Caco-2 (cell line): ENCODE results near the gene TOR1B. TPM values are rescaled to one million over a fixed set of nuclear protein-coding genes. Genes with fewer than 3 reads are reported as not detected.

Experiments
- BruUV-seq: library from RNA; stranded (reverse); fragments of 400-500 nt; replicated peaks from 2 replicates; lab custom pipeline; 2021; lab: Mats Ljungman, UMichigan
- CTCF ChIA-PET: fragments of 300-600 bp; sonication (Branson Sonifier 250); formaldehyde crosslinking; loops from one replicate; lab custom pipeline; 2022; ENCODE audit warnings: antibody characterized with exemption; lab: Charles Lee
- POLR2A ChIA-PET: fragments of 300-600 bp; sonication (Branson Sonifier 250); formaldehyde crosslinking; loops from one replicate; lab custom pipeline; 2022; ENCODE audit warnings: antibody characterized with exemption; lab: Charles Lee
- DNase-seq, 2 experiments: peaks; one replicate each; pipeline versions ENCODE4 v3.0.0 to v3.0.0-alpha.2; 2020 to 2022
- H3K27me3 ChIP-seq: replicated peaks from 2 replicates; pipeline ENCODE4 v1.6.0; 2011; ENCODE audit warnings: low read length; ENCODE audit not compliant: control insufficient read depth, insufficient read depth
- H3K36me3 ChIP-seq: 2 replicates; pipeline ENCODE4 v1.5.1; 2011; ENCODE audit warnings: low read length; ENCODE audit not compliant: control insufficient read depth, insufficient read depth
- H3K4me1 ChIP-seq: fragments of 250-450 bp; sonication (Bioruptor Pico); 2 replicates; pipeline ENCODE4 v1.5.1; 2020; ENCODE audit warnings: mild to moderate bottlenecking
- H3K4me3 ChIP-seq: 2 replicates; pipeline ENCODE4 v1.5.1; 2011; ENCODE audit warnings: low read depth, mild to moderate bottlenecking, control low read depth, low read length
- H3K9me3 ChIP-seq: fragments of 250-450 bp; sonication (Bioruptor Pico); 2 replicates; pipeline ENCODE4 v1.5.1; 2020; ENCODE audit warnings: mild to moderate bottlenecking, moderate library complexity
- H3K27ac Mint-ChIP-seq: one replicate; pipeline ENCODE4 v1.8.0; 2022; ENCODE audit warnings: mixed read lengths; ENCODE audit not compliant: unreplicated experiment
- H3K27me3 Mint-ChIP-seq: one replicate; pipeline ENCODE4 v1.8.0; 2022; ENCODE audit warnings: mixed read lengths; ENCODE audit not compliant: insufficient read depth, unreplicated experiment
- H3K36me3 Mint-ChIP-seq: one replicate; pipeline ENCODE4 v1.8.0; 2022; ENCODE audit warnings: mild to moderate bottlenecking, mixed read lengths; ENCODE audit not compliant: insufficient read depth, unreplicated experiment
- H3K4me1 Mint-ChIP-seq: one replicate; pipeline ENCODE4 v1.8.0; 2022; ENCODE audit warnings: low read depth, mixed read lengths; ENCODE audit not compliant: unreplicated experiment
- H3K4me3 Mint-ChIP-seq: one replicate; pipeline ENCODE4 v1.8.0; 2022; ENCODE audit warnings: mild to moderate bottlenecking, moderate library complexity, mixed read lengths; ENCODE audit not compliant: unreplicated experiment
- H3K9me3 Mint-ChIP-seq: one replicate; pipeline ENCODE4 v1.8.0; 2022; ENCODE audit warnings: mixed read lengths; ENCODE audit not compliant: unreplicated experiment
- CTCF ChIP-seq, 2 experiments: fragments of 200-600 bp in 1 of 2; IDR thresholded peaks; 1 replicate in 1 of 2; 2 replicates in 1 of 2; pipeline versions ENCODE4 v1.5.1 to v1.8.0; 2011 to 2022; ENCODE audit warnings: antibody characterized with exemption in 1 of 2, control low read depth in 1 of 2, inconsistent platforms in 1 of 2, low read depth in 1 of 2, low read length in 1 of 2, mild to moderate bottlenecking in 1 of 2, moderate library complexity in 1 of 2; ENCODE audit not compliant: insufficient read depth in 1 of 2, severe bottlenecking in 1 of 2, unreplicated experiment in 1 of 2
- intact Hi-C: fragments of 100-400 bp; cut with micrococcal nuclease; formaldehyde crosslinking; loops from one replicate; pipeline ENCODE4 v1.10.0; 2022; ENCODE audit not compliant: unreplicated experiment
- total RNA-seq: library from RNA; stranded (reverse); gene quantifications from 2 replicates; pipeline ENCODE4 v1.2.3, GENCODE V29; 2022

TOR1B gene
- total RNA-seq, 1 experiment from 2014 or later = 22.8 TPM

DNA sequence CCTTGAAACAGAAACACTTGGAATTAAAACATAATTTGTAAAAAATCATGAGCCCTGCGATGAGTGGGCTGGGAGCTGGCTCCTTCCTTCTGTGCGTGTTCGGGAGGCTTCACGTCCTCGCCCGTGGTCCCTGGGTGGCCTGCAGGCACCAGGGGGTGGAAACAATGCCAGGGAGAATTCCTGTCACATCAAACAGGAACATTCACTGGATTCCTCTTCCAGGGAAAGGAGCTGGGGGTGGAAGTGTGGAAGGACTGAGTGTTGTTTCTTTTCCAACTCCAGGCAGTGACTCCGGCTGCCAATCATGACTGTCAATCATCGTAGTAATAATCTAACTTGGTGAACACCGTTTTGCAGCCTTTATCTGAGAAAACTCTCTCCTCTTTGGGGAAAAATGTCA, 10.7 kb downstream of the TOR1B start:
- no peak overlapping the region for H3K27ac Mint-ChIP-seq
- peaks cover 3% of the 10 kb centered on the region; the same call in 1 of the 2 replicates for H3K36me3 ChIP-seq
- H3K9me3 Mint-ChIP-seq = no peaks in the 10 kb centered on the region
- H3K9me3 ChIP-seq = no peaks in the 10 kb centered on the region
- CTCF ChIA-PET = no interaction called here
- no peak for DNase-seq
- no peaks in the 10 kb centered on the region for H3K27me3 ChIP-seq
- no peak overlapping the region for H3K4me3 ChIP-seq
- intact Hi-C loops = no loop called here
- BruUV-seq = TSS peak; percentile 9
- H3K4me1 ChIP-seq = peaks cover 30% of the 10 kb centered on the region
- POLR2A ChIA-PET = no interaction called here
- no peak for TF ChIP-seq CTCF (IDR thresholded peaks at IDR 0.05; ENCODE audit: insufficient read depth in 1 of 2, low read depth in 1 of 2, low read length in 1 of 2, severe bottlenecking in 1 of 2, unreplicated experiment in 1 of 2)
- H3K4me1 Mint-ChIP-seq = peaks cover 25% of the 10 kb centered on the region
- no peak overlapping the region for H3K4me3 Mint-ChIP-seq
- H3K27me3 Mint-ChIP-seq = no peaks in the 10 kb centered on the region
- H3K36me3 Mint-ChIP-seq = peaks cover 54% of the 10 kb centered on the region

DNA sequence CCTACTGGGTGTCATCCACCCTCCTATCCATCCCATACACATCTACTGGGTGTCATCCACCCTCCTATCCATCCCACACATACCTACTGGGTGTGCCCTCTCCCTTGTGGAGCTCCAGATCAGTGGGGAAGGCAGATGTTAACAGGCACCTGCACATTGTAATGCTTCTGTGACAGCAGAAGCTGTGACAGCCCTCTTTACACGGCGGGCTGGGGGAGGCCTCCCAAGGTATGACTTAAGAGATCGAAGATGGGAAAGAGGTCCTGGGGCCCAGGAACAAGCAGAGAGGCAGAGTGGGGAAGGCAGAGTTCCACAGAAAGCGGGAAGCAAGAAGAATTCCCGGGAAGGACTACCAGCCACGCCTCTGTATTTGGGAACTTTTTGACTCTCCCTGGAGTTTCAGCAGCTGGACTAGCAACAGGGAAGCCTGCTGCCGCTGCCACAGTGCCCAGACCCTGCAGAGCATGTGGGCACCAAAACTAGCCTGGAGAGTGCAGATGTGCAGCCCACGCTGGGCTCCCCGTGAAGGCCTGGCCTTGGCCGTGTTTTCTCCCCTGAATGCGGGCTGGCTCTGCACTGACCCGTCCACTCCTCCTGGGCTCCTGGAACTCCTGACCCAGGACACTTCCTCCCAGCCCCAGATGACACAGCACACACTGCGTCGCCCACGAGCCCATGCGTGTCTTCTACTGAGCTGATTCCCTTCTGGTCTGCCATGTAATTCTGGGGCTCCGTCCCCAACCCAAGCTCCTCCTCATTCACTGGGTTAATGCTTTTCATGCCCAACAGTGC, 11.6 kb downstream of the TOR1B start:
- intact Hi-C loops = no loop called here
- Histone ChIP-seq H3K4me3 (no peak overlapping the region), H3K9me3 (no peaks in the 10 kb centered on the region), H3K36me3 (peaks cover 3% of the 10 kb centered on the region; the same call in 1 of the 2 replicates), H3K27me3 (no peaks in the 10 kb centered on the region), H3K4me1 (peaks cover 26% of the 10 kb centered on the region)
- POLR2A ChIA-PET = interaction anchor here (0.6 kb wide), 1 partner anchor 648 kb away, joined by 4 read pairs; no protein-coding TSS in a partner anchor
- TF ChIP-seq CTCF (IDR thresholded peaks at IDR 0.05; ENCODE audit: insufficient read depth in 1 of 2, low read depth in 1 of 2, low read length in 1 of 2, severe bottlenecking in 1 of 2, unreplicated experiment in 1 of 2) = no peak
- no peak for DNase-seq
- Mint-ChIP-seq H3K36me3 (peaks cover 54% of the 10 kb centered on the region), H3K9me3 (no peaks in the 10 kb centered on the region), H3K4me3 (peak overlapping the region; percentile 7), H3K27me3 (no peaks in the 10 kb centered on the region), H3K27ac (peak overlapping the region; percentile 40), H3K4me1 (peaks cover 25% of the 10 kb centered on the region)
- BruUV-seq = no TSS peak
- CTCF ChIA-PET = no interaction called here

GRCh38 chr9:129815278-129815677, 12.3 kb downstream of the TOR1B start:
- ChIA-PET POLR2A (interaction anchor here (0.6 kb wide), 1 partner anchor 647 kb away, joined by 4 read pairs; no protein-coding TSS in a partner anchor), CTCF (no interaction called here)
- no TSS peak for BruUV-seq
- Histone ChIP-seq H3K4me3 (no peak overlapping the region), H3K36me3 (peaks cover 3% of the 10 kb centered on the region; the same call in 1 of the 2 replicates), H3K27me3 (no peaks in the 10 kb centered on the region), H3K4me1 (peaks cover 20% of the 10 kb centered on the region), H3K9me3 (no peaks in the 10 kb centered on the region)
- H3K27me3 Mint-ChIP-seq = no peaks in the 10 kb centered on the region
- H3K4me3 Mint-ChIP-seq = peak overlapping the region; percentile 7
- no peaks in the 10 kb centered on the region for H3K9me3 Mint-ChIP-seq
- no peak for DNase-seq
- intact Hi-C loops = no loop called here
- TF ChIP-seq CTCF (IDR thresholded peaks at IDR 0.05; ENCODE audit: insufficient read depth in 1 of 2, low read depth in 1 of 2, low read length in 1 of 2, severe bottlenecking in 1 of 2, unreplicated experiment in 1 of 2) = no peak
- H3K27ac Mint-ChIP-seq = peak overlapping the region; percentile 40
- peaks cover 54% of the 10 kb centered on the region for H3K36me3 Mint-ChIP-seq
- H3K4me1 Mint-ChIP-seq = peaks cover 23% of the 10 kb centered on the region
